ENCODE data around the gene GPR65.

DNA sequence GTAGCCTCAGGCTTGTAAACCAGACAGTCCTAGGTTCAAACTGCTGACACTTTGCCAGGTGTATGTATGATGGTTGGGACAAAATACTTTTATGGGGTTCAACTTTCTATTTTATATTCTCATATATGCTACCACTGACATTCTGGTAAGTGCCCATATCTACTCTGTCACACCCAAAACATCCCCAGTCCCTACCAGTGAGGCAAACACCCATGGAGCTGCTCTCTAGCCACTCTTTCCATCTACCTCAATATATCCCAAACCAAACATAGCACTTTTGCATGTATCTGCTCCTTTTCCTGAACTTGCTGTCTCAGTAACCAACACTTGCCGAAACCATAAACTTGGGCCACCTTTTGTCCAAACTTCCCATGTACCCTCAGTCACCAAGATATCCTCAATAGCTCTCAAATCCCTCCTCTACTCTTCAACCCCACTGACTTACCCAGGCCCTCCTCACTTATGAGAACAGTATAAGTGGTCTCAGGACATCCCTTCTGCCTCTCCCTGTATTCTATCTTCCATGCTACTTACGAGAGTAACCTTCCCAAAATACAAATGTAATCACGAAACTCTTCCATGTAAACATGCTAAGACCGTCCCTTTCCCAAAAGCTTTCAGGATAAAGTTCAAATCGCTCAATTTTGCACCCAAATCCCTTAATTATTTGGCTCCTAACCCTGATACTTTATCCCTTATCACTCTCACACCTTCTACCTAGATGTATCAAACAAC lies 15.5 kb upstream of the GPR65 start:
- TF ChIP-seq CTCF (IDR thresholded peaks at IDR 0.05 in 8 of 11, conservative IDR thresholded peaks at IDR 0.05 in 3 of 11) (no peak), POLR2A (IDR thresholded peaks at IDR 0.05) (no peak), POLR2AphosphoS5 (IDR thresholded peaks at IDR 0.05) (no peak)

All from spleen (tissue), 7 donors.